ENCODE measurements around the gene AARS2.

AARS2 gene

GRCh38 chr6:44309631-44310030 lies 3.5 kb downstream of the AARS2 start:
- no peak for DNase-seq
- ChIA-PET POLR2A (no interaction called here), CTCF (interaction anchor here (1.1 to 12.8 kb wide), 3 partner anchors 14 to 45 kb away, joined by 3 to 202 read pairs (median 4); partner anchors contain the start of genes NFKBIE and TMEM151B)
- no peaks in the 10 kb centered on the region for H3K27me3 ChIP-seq (replicated peaks in 2 of 5; ENCODE audit: control insufficient read depth in 4 of 5, insufficient read depth in 5 of 5, low read length in 4 of 5)
- peaks cover 0 to 11% (median 7%) of the 10 kb centered on the region in 4 experiments for H3K4me1 ChIP-seq (ENCODE audit: control extremely low read depth in 1 of 4, control insufficient read depth in 4 of 4, insufficient read depth in 4 of 4, low read length in 3 of 4)
- H3K4me3 ChIP-seq (ENCODE audit: control insufficient read depth in 1 of 7, extremely low read depth in 1 of 7, insufficient read depth in 4 of 7, low read depth in 2 of 7, low read length in 6 of 7) = no peak overlapping the region
- no peaks in the 10 kb centered on the region for H3K9me3 ChIP-seq (ENCODE audit: control extremely low read depth in 1 of 5, control insufficient read depth in 4 of 5, insufficient read depth in 2 of 5, low read depth in 1 of 5, low read length in 4 of 5)
- H3K36me3 ChIP-seq (ENCODE audit: control insufficient read depth in 4 of 4, insufficient read depth in 4 of 4, low read length in 3 of 4) = peaks cover 6 to 67% (median 53%) of the 10 kb centered on the region in 4 experiments
- H3K27ac ChIP-seq (ENCODE audit: insufficient read depth in 1 of 2, low read depth in 1 of 2, low read length in 2 of 2, poor library complexity in 1 of 2, severe bottlenecking in 2 of 2) = no peak overlapping the region

GRCh38 chr6:44309092-44309491 lies 4.1 kb downstream of the AARS2 start:
- no peak for DNase-seq
- ChIA-PET POLR2A (no interaction called here), CTCF (interaction anchor here (1.1 to 12.8 kb wide), 4 partner anchors 14 to 45 kb away, joined by 3 to 202 read pairs (median 4); partner anchors contain the start of genes NFKBIE and TMEM151B)
- Histone ChIP-seq H3K4me3 (ENCODE audit: control insufficient read depth in 1 of 7, extremely low read depth in 1 of 7, insufficient read depth in 4 of 7, low read depth in 2 of 7, low read length in 6 of 7) (no peak overlapping the region), H3K4me1 (ENCODE audit: control extremely low read depth in 1 of 4, control insufficient read depth in 4 of 4, insufficient read depth in 4 of 4, low read length in 3 of 4) (peaks cover 0 to 11% (median 7%) of the 10 kb centered on the region in 4 experiments), H3K27me3 (replicated peaks in 2 of 5; ENCODE audit: control insufficient read depth in 4 of 5, insufficient read depth in 5 of 5, low read length in 4 of 5) (no peaks in the 10 kb centered on the region), H3K9me3 (ENCODE audit: control extremely low read depth in 1 of 5, control insufficient read depth in 4 of 5, insufficient read depth in 2 of 5, low read depth in 1 of 5, low read length in 4 of 5) (no peaks in the 10 kb centered on the region), H3K27ac (ENCODE audit: insufficient read depth in 1 of 2, low read depth in 1 of 2, low read length in 2 of 2, poor library complexity in 1 of 2, severe bottlenecking in 2 of 2) (no peak overlapping the region), H3K36me3 (ENCODE audit: control insufficient read depth in 4 of 4, insufficient read depth in 4 of 4, low read length in 3 of 4) (peaks cover 6 to 72% (median 56%) of the 10 kb centered on the region in 4 experiments)
- WGBS (ENCODE audit: insufficient coverage) = 100% methylated on average over 2 of the region's 2 CpGs

- DNase-seq = no peak
- whole genome bisulfite sequencing (ENCODE audit: insufficient coverage) = 98% methylated on average over 10 of the region's 10 CpGs
- Histone ChIP-seq H3K4me3 (ENCODE audit: control insufficient read depth in 1 of 7, extremely low read depth in 1 of 7, insufficient read depth in 4 of 7, low read depth in 2 of 7, low read length in 6 of 7) (no peak overlapping the region), H3K27ac (ENCODE audit: insufficient read depth in 1 of 2, low read depth in 1 of 2, low read length in 2 of 2, poor library complexity in 1 of 2, severe bottlenecking in 2 of 2) (no peak overlapping the region), H3K36me3 (ENCODE audit: control insufficient read depth in 4 of 4, insufficient read depth in 4 of 4, low read length in 3 of 4) (peaks cover 12 to 91% (median 72%) of the 10 kb centered on the region in 4 experiments), H3K9me3 (ENCODE audit: control extremely low read depth in 1 of 5, control insufficient read depth in 4 of 5, insufficient read depth in 2 of 5, low read depth in 1 of 5, low read length in 4 of 5) (no peaks in the 10 kb centered on the region), H3K27me3 (replicated peaks in 2 of 5; ENCODE audit: control insufficient read depth in 4 of 5, insufficient read depth in 5 of 5, low read length in 4 of 5) (no peaks in the 10 kb centered on the region), H3K4me1 (ENCODE audit: control extremely low read depth in 1 of 4, control insufficient read depth in 4 of 4, insufficient read depth in 4 of 4, low read length in 3 of 4) (peaks cover 0 to 5% (median 3%) of the 10 kb centered on the region in 4 experiments)
- POLR2A ChIA-PET = interaction anchor here (0.8 kb wide), 1 partner anchor 211 kb away, joined by 3 read pairs; no protein-coding TSS in a partner anchor
- CTCF ChIA-PET = interaction anchor here (0.9 to 12.8 kb wide), 5 partner anchors 9 to 36 kb away, joined by 3 to 202 read pairs (median 4); partner anchors contain the start of genes NFKBIE and TMEM151B
Measured at GRCh38 chr6:44307217-44307616, 5.9 kb downstream of the AARS2 start.

DNA sequence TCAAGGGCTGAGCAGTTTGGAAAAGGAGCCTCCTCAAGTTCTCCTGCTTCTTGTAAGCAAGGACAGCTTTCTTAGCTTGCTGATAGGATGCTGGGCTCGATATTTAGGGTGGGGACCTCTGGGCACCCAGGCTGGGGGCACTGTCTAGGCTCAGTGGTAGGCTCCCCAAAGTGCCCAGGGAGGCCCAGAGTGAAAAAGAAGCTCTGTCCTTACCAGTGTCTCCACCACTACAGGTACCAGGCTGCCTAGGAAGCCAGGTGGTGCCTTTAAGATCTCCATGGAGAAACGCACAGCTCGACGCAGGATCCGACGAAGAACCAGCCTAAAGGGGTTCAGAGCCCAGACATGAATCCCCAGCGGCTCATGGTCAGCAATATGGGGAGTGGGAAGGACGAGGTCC lies 6.4 kb downstream of the AARS2 start:
- Histone ChIP-seq H3K27ac (ENCODE audit: insufficient read depth in 1 of 2, low read depth in 1 of 2, low read length in 2 of 2, poor library complexity in 1 of 2, severe bottlenecking in 2 of 2) (no peak overlapping the region), H3K36me3 (ENCODE audit: control insufficient read depth in 4 of 4, insufficient read depth in 4 of 4, low read length in 3 of 4) (peaks cover 12 to 92% (median 76%) of the 10 kb centered on the region in 4 experiments), H3K27me3 (replicated peaks in 2 of 5; ENCODE audit: control insufficient read depth in 4 of 5, insufficient read depth in 5 of 5, low read length in 4 of 5) (no peaks in the 10 kb centered on the region), H3K4me3 (ENCODE audit: control insufficient read depth in 1 of 7, extremely low read depth in 1 of 7, insufficient read depth in 4 of 7, low read depth in 2 of 7, low read length in 6 of 7) (no peak overlapping the region), H3K4me1 (ENCODE audit: control extremely low read depth in 1 of 4, control insufficient read depth in 4 of 4, insufficient read depth in 4 of 4, low read length in 3 of 4) (peaks cover 0 to under 1% (median 0%) of the 10 kb centered on the region in 4 experiments), H3K9me3 (ENCODE audit: control extremely low read depth in 1 of 5, control insufficient read depth in 4 of 5, insufficient read depth in 2 of 5, low read depth in 1 of 5, low read length in 4 of 5) (no peaks in the 10 kb centered on the region)
- WGBS (ENCODE audit: insufficient coverage) = 97% methylated on average over 5 of the region's 8 CpGs
- no peak for DNase-seq
- ChIA-PET CTCF (interaction anchor here (0.9 to 12.8 kb wide), 7 partner anchors 8 to 36 kb away, joined by 3 to 202 read pairs (median 7); partner anchors contain the start of genes NFKBIE and TMEM151B), POLR2A (no interaction called here)

DNA sequence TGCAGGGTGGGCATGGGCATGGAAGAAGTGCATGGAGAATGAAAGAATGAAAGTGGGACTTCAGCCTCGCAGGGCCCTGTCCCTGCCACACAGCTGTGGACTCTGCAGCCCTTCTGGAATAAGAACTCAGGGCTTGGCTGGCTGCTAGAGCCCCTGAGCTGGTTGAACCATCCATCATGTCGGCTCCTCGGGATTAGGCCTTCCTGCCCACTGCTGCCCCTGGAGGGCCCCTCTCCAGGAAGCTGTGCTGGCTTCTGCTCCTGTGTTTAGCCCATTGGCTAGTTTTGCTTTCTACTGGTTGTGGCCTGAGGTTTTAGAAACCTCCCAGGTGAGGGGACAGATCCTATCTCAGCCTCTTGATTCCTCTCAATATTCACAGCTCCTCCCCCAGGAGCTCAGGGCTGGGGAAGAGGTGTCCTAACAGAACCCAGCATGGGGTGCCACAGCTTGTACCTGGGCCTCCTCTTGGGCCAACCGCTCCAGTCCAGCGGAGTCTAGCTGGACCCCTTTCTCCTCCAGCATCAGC lies 7.9 kb downstream of the AARS2 start:
- Histone ChIP-seq H3K4me3 (ENCODE audit: control insufficient read depth in 1 of 7, extremely low read depth in 1 of 7, insufficient read depth in 4 of 7, low read depth in 2 of 7, low read length in 6 of 7) (no peak overlapping the region), H3K27me3 (replicated peaks in 2 of 5; ENCODE audit: control insufficient read depth in 4 of 5, insufficient read depth in 5 of 5, low read length in 4 of 5) (no peaks in the 10 kb centered on the region), H3K4me1 (ENCODE audit: control extremely low read depth in 1 of 4, control insufficient read depth in 4 of 4, insufficient read depth in 4 of 4, low read length in 3 of 4) (no peaks in the 10 kb centered on the region), H3K9me3 (ENCODE audit: control extremely low read depth in 1 of 5, control insufficient read depth in 4 of 5, insufficient read depth in 2 of 5, low read depth in 1 of 5, low read length in 4 of 5) (no peaks in the 10 kb centered on the region), H3K27ac (ENCODE audit: insufficient read depth in 1 of 2, low read depth in 1 of 2, low read length in 2 of 2, poor library complexity in 1 of 2, severe bottlenecking in 2 of 2) (no peak overlapping the region), H3K36me3 (ENCODE audit: control insufficient read depth in 4 of 4, insufficient read depth in 4 of 4, low read length in 3 of 4) (peaks cover 12 to 92% (median 74%) of the 10 kb centered on the region in 4 experiments)
- CTCF ChIA-PET = interaction anchor here (0.6 to 12.8 kb wide), 21 partner anchors 9 to 217 kb away, joined by 3 to 202 read pairs (median 5); partner anchors contain the start of genes AARS2, NFKBIE and TMEM151B
- 85% methylated on average over 4 of the region's 5 CpGs for WGBS (ENCODE audit: insufficient coverage)
- DNase-seq = no peak
- POLR2A ChIA-PET = interaction anchor here (0.7 to 1.5 kb wide), 6 partner anchors 8 to 59 kb away, joined by 3 to 5 read pairs (median 3); partner anchors contain the start of gene AARS2

DNA sequence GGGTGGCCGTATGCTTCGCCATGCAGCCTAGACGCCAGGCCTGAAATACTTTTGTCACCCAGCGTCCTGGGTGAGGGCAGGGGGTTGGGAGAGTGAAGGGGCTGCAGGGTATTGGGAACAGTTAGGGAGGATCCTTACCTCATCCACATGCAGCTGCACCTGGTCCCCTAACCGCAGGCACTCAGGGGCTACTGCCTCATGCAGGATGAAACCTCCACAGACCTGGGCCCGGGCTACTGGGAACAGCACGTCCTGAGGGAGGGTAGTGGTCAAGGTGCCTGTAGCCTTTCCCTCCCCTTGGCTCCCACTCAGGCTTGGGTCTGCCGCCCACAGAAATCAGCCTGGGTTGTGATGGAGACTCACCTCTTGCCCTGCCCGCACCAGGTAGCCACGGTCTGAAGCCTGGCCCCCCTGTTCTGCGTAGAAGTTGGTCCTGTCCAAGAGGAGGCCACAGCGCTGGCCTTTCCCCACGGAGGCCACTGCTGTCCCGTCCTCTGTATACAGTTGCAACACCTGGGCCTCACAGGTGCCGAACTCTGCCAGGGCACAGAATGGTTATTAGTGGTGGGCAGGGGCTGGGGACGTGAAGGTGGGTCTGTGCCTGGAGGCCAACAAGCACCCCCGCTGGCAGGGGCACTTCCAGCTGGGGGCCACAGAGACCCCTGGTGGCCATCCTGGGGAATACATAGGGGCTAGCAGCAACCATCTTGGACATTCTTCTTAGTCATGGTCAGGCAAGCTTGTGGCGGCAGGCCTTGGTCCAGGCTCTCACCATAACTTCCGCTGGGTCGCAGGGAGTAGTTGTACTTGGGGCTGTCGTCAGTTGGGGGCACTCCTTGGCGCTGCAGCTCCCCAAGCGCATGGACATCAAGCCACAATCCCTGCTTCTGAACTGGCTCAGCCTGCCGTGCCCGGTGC lies 8.6 kb downstream of the AARS2 start:
- 85% methylated on average over 18 of the region's 25 CpGs for WGBS (ENCODE audit: insufficient coverage)
- ChIA-PET POLR2A (interaction anchor here (0.7 to 1.5 kb wide), 5 partner anchors 8 to 48 kb away, joined by 3 to 5 read pairs (median 3); partner anchors contain the start of gene AARS2), CTCF (interaction anchor here (0.6 to 12.8 kb wide), 23 partner anchors 9 to 210 kb away, joined by 3 to 202 read pairs (median 5); partner anchors contain the start of genes AARS2, NFKBIE and TMEM151B)
- Histone ChIP-seq H3K4me3 (ENCODE audit: control insufficient read depth in 1 of 7, extremely low read depth in 1 of 7, insufficient read depth in 4 of 7, low read depth in 2 of 7, low read length in 6 of 7) (no peak overlapping the region), H3K36me3 (ENCODE audit: control insufficient read depth in 4 of 4, insufficient read depth in 4 of 4, low read length in 3 of 4) (peaks cover 12 to 89% (median 71%) of the 10 kb centered on the region in 4 experiments), H3K9me3 (ENCODE audit: control extremely low read depth in 1 of 5, control insufficient read depth in 4 of 5, insufficient read depth in 2 of 5, low read depth in 1 of 5, low read length in 4 of 5) (no peaks in the 10 kb centered on the region), H3K27me3 (replicated peaks in 2 of 5; ENCODE audit: control insufficient read depth in 4 of 5, insufficient read depth in 5 of 5, low read length in 4 of 5) (no peaks in the 10 kb centered on the region), H3K27ac (ENCODE audit: insufficient read depth in 1 of 2, low read depth in 1 of 2, low read length in 2 of 2, poor library complexity in 1 of 2, severe bottlenecking in 2 of 2) (no peak overlapping the region), H3K4me1 (ENCODE audit: control extremely low read depth in 1 of 4, control insufficient read depth in 4 of 4, insufficient read depth in 4 of 4, low read length in 3 of 4) (no peaks in the 10 kb centered on the region)
- DNase-seq = peak; percentile 45 to 59 (median 58)

All from common myeloid progenitor, CD34-positive (primary cell).